ENCODE results near the gene ZBTB7C.

ZBTB7C gene

DNA sequence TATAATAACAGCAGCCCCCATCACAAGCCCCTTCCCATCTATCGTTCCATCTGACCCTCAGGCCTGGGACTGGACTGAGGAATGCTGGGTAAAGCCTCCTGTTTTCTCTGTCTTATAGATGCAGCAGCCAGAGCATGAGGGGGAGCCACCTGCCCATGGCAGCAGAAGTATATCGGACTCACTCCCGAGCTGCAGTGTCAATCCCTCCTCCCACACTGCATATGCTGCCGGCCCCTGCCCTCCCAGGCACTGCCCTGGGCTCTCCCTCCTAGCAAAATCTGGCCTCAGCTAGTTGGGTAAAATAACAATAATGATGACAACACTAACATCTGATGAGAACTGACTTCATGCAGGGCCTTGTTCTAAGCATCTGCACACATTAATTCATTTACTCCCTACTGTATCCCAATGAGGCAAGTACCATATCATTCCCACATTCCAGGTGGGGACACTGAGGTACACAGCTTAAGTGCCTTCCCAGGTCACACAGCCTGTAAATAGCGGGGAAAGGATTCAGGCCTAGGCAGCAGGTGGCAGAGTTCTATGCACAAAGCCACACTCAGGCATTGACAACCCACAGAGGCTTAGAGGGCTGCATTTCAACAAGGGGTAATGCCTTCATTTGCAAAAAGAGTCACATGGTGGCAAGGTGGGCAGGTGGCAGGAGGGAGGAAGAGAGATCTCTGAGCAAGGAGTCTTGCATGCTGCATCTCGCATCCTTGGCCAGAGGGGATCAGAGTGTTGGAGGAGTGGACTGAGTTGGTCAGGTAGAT lies 190.0 kb downstream of the ZBTB7C start:
- no peak overlapping the region for H3K27ac ChIP-seq (ENCODE audit: low read depth, low read length)
- H3K9me2 ChIP-seq (replicated peaks; ENCODE audit: insufficient read depth, low read length), result no peaks in the 10 kb centered on the region

DNA sequence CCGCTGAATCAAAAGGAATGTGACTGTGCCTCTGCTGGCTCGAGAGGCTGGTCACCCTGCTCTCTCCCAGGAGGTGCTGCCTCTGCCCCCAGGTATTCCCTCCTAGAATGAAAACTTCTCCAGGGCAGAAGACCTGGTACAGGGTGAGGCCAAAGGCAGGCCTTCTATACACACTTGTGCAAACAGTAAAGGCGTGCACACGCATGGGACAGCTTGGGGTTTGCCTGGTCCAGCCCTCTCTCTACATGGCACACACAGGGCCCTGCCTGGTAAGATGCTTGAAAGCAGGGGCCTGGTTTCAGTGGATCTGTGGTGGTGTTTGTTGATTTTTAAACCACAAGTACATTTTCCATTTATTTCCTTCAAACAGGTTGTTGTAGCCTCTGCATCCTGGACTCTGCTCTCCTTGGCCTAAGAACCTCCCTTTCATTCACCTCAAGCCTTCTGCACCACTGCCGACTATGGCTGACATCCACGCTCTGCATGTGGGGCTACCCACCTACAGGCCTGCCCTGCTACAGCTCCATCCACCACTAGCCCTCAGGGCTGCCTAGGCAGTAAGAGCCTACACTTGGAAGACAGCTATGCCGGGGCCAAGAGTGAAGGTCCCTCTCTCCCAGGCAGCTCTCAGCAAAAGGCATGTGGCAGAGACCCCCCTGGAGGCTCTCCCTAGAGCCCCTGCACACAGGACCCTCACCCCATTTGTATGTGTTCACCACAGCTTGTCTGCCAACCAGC lies 190.7 kb downstream of the ZBTB7C start:
- no peaks in the 10 kb centered on the region for H3K36me3 ChIP-seq (ENCODE audit: low read length)

More for the DNA sequence above, 190.0 kb downstream of the ZBTB7C start:
- no peaks in the 10 kb centered on the region for H3K36me3 ChIP-seq (ENCODE audit: low read length)
- H3F3A ChIP-seq (ENCODE audit: insufficient read depth), result no peaks in the 10 kb centered on the region
- no peaks in the 10 kb centered on the region for H3K9me3 ChIP-seq (ENCODE audit: insufficient read depth, low read length)
- H3K4me3 ChIP-seq (ENCODE audit: insufficient read depth, low read length, poor library complexity, severe bottlenecking), result no peak overlapping the region
- H3K79me2 ChIP-seq (ENCODE audit: insufficient read depth, low read length), result no peaks in the 10 kb centered on the region
- no peaks in the 10 kb centered on the region for H4K20me1 ChIP-seq (ENCODE audit: low read depth, low read length)
- TF ChIP-seq EZH2phosphoT487 (conservative IDR thresholded peaks at IDR 0.05; ENCODE audit: low read length), result no peak
- TF ChIP-seq, protein P1, sequence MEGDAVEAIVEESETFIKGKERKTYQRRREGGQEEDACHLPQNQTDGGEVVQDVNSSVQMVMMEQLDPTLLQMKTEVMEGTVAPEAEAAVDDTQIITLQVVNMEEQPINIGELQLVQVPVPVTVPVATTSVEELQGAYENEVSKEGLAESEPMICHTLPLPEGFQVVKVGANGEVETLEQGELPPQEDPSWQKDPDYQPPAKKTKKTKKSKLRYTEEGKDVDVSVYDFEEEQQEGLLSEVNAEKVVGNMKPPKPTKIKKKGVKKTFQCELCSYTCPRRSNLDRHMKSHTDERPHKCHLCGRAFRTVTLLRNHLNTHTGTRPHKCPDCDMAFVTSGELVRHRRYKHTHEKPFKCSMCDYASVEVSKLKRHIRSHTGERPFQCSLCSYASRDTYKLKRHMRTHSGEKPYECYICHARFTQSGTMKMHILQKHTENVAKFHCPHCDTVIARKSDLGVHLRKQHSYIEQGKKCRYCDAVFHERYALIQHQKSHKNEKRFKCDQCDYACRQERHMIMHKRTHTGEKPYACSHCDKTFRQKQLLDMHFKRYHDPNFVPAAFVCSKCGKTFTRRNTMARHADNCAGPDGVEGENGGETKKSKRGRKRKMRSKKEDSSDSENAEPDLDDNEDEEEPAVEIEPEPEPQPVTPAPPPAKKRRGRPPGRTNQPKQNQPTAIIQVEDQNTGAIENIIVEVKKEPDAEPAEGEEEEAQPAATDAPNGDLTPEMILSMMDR (IDR thresholded peaks at IDR 0.05; ENCODE audit: insufficient read depth, low read length, poor library complexity, severe bottlenecking), result no peak
- no peak overlapping the region for H2AFZ ChIP-seq (ENCODE audit: low read depth, low read length, severe bottlenecking)
- no peak overlapping the region for H3K9ac ChIP-seq (ENCODE audit: low read length)
- H3K4me2 ChIP-seq (ENCODE audit: low read depth, low read length, poor library complexity, severe bottlenecking), result no peak overlapping the region
- no peaks in the 10 kb centered on the region for H3K27me3 ChIP-seq (ENCODE audit: low read length)

GRCh38 chr18:48217258-48218250 lies 191.6 kb downstream of the ZBTB7C start:
- Histone ChIP-seq H3K36me3 (ENCODE audit: low read length) (no peaks in the 10 kb centered on the region), H3K9me2 (replicated peaks; ENCODE audit: insufficient read depth, low read length) (no peaks in the 10 kb centered on the region), H3K27ac (ENCODE audit: low read depth, low read length) (no peak overlapping the region), H4K20me1 (ENCODE audit: low read depth, low read length) (no peaks in the 10 kb centered on the region), H3K4me3 (ENCODE audit: insufficient read depth, low read length, poor library complexity, severe bottlenecking) (no peak overlapping the region), H3F3A (ENCODE audit: insufficient read depth) (no peaks in the 10 kb centered on the region), H3K9me3 (ENCODE audit: insufficient read depth, low read length) (no peaks in the 10 kb centered on the region), H3K4me2 (ENCODE audit: low read depth, low read length, poor library complexity, severe bottlenecking) (no peak overlapping the region), H3K9ac (ENCODE audit: low read length) (no peak overlapping the region), H3K79me2 (ENCODE audit: insufficient read depth, low read length) (no peaks in the 10 kb centered on the region), H3K27me3 (ENCODE audit: low read length) (no peaks in the 10 kb centered on the region), H2AFZ (ENCODE audit: low read depth, low read length, severe bottlenecking) (no peak overlapping the region)
- TF ChIP-seq, protein P1 (IDR thresholded peaks at IDR 0.05; ENCODE audit: insufficient read depth, low read length, poor library complexity, severe bottlenecking), result no peak
- no peak for TF ChIP-seq EZH2phosphoT487 (conservative IDR thresholded peaks at IDR 0.05; ENCODE audit: low read length)

More for the DNA sequence above, 190.7 kb downstream of the ZBTB7C start:
- TF ChIP-seq, protein P1 (IDR thresholded peaks at IDR 0.05; ENCODE audit: insufficient read depth, low read length, poor library complexity, severe bottlenecking), result no peak
- TF ChIP-seq EZH2phosphoT487 (conservative IDR thresholded peaks at IDR 0.05; ENCODE audit: low read length), result no peak
- Histone ChIP-seq H3F3A (ENCODE audit: insufficient read depth) (no peaks in the 10 kb centered on the region), H3K27me3 (ENCODE audit: low read length) (no peaks in the 10 kb centered on the region), H4K20me1 (ENCODE audit: low read depth, low read length) (no peaks in the 10 kb centered on the region), H3K27ac (ENCODE audit: low read depth, low read length) (no peak overlapping the region), H2AFZ (ENCODE audit: low read depth, low read length, severe bottlenecking) (no peak overlapping the region), H3K4me3 (ENCODE audit: insufficient read depth, low read length, poor library complexity, severe bottlenecking) (no peak overlapping the region), H3K9me2 (replicated peaks; ENCODE audit: insufficient read depth, low read length) (no peaks in the 10 kb centered on the region), H3K9me3 (ENCODE audit: insufficient read depth, low read length) (no peaks in the 10 kb centered on the region), H3K4me2 (ENCODE audit: low read depth, low read length, poor library complexity, severe bottlenecking) (no peak overlapping the region), H3K9ac (ENCODE audit: low read length) (no peak overlapping the region), H3K79me2 (ENCODE audit: insufficient read depth, low read length) (no peaks in the 10 kb centered on the region)

Data from SU-DHL-6 (cell line).